Measurements from ENCODE around the gene ARHGEF12. TPM values are rescaled to one million over a fixed set of nuclear protein-coding genes. Genes with fewer than 3 reads are reported as not detected.

ARHGEF12 gene
- total and polyA plus RNA-seq, 10 of the 15 experiments (the other 5 are each of a cell fraction or from before 2014, with no cell fraction given) = 2.7 to 40.8 (median 20.9) TPM

DNA sequence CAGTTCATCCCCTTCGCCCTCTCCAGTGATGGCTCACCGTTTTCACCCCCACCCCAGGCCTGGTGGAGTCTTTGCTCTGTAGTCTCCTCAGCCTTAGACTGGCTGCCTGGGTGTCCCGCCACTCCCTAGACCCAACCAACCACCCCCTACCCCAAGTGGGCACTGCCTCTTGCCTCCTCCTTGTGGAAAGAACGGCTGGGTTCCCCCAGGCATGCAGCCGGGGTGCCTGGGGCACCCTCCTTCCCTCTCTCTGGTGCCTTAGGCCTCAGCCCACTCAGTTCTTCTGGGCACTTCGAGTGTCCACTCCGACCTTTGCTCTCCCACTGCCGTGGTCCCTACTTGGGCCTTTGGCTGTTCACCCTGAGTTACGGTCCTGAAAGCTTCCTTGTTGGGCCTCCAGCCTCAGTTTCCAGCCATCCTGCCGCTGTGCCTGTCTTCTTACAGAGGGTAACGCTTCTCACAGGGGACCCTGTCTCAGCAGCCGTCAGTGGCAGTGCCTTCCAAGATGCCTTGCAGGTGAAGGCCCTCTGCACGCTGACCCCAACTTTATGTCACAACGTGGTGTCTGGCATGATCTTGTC is 178.4 kb downstream of the ARHGEF12 start (continued):
- TF ChIP-seq, protein P1, sequence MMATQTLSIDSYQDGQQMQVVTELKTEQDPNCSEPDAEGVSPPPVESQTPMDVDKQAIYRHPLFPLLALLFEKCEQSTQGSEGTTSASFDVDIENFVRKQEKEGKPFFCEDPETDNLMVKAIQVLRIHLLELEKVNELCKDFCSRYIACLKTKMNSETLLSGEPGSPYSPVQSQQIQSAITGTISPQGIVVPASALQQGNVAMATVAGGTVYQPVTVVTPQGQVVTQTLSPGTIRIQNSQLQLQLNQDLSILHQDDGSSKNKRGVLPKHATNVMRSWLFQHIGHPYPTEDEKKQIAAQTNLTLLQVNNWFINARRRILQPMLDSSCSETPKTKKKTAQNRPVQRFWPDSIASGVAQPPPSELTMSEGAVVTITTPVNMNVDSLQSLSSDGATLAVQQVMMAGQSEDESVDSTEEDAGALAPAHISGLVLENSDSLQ (IDR thresholded peaks at IDR 0.05) = no peak
- TF ChIP-seq TAF1 (IDR thresholded peaks at IDR 0.05; ENCODE audit: borderline replicate concordance, low read depth, low read length) = no peak
- no peak for TF ChIP-seq MEF2A (IDR thresholded peaks at IDR 0.05; ENCODE audit: insufficient read depth, low read depth, low read length)
- no peak for TF ChIP-seq MEF2B (IDR thresholded peaks at IDR 0.05; ENCODE audit: partially characterized antibody, poor library complexity, severe bottlenecking)

DNA sequence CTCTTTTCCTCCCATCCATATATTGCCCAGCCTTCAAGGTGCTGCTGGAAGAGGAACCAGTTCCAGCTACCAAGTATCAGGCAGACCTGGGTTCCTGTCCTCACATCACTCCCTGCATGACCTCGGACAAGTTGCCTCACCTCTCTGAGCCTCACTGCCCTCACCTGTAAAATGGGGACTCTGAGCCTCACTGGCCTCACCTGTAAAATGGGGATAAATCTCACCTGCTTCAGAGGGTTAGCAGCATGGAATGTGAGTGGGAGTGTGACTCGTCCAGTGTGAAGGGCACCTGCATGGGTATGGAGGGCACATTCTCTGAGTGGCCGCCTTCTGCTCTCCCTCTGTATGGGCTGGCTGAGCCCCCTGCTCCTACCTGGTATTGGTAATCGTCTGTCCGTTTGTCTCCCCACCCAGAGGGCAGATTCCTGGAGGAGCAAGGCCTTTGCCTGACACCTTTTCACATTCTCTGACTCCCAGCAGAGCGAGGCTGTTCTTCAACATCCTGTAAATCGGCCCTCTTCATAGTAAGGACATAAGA is 179.0 kb downstream of the ARHGEF12 start:
- TF ChIP-seq SP1 (IDR thresholded peaks at IDR 0.05; ENCODE audit: low read depth, low read length) (no peak), YY1 (IDR thresholded peaks at IDR 0.05; ENCODE audit: low read depth, low read length) (no peak), MYB (IDR thresholded peaks at IDR 0.05; ENCODE audit: borderline replicate concordance, low read depth, low read length) (no peak), IRF4 (IDR thresholded peaks at IDR 0.05; ENCODE audit: low read depth, low read length) (no peak), RAD21 (IDR thresholded peaks at IDR 0.05; ENCODE audit: insufficient read depth, low read depth, low read length) (no peak), GATAD2B (conservative IDR thresholded peaks at IDR 0.05; ENCODE audit: low read depth) (no peak), RFX5 (IDR thresholded peaks at IDR 0.05; ENCODE audit: low read depth, low read length) (no peak), EGR1 (IDR thresholded peaks at IDR 0.05; ENCODE audit: borderline replicate concordance in 1 of 2, low read depth in 2 of 2, low read length in 2 of 2) (no peak), CHD2 (IDR thresholded peaks at IDR 0.05; ENCODE audit: borderline replicate concordance, low read depth, low read length) (no peak)
- TF ChIP-seq, protein P2, sequence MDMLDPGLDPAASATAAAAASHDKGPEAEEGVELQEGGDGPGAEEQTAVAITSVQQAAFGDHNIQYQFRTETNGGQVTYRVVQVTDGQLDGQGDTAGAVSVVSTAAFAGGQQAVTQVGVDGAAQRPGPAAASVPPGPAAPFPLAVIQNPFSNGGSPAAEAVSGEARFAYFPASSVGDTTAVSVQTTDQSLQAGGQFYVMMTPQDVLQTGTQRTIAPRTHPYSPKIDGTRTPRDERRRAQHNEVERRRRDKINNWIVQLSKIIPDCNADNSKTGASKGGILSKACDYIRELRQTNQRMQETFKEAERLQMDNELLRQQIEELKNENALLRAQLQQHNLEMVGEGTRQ (IDR thresholded peaks at IDR 0.05; ENCODE audit: borderline replicate concordance, low read depth, low read length) = no peak
- TF ChIP-seq, protein P3, sequence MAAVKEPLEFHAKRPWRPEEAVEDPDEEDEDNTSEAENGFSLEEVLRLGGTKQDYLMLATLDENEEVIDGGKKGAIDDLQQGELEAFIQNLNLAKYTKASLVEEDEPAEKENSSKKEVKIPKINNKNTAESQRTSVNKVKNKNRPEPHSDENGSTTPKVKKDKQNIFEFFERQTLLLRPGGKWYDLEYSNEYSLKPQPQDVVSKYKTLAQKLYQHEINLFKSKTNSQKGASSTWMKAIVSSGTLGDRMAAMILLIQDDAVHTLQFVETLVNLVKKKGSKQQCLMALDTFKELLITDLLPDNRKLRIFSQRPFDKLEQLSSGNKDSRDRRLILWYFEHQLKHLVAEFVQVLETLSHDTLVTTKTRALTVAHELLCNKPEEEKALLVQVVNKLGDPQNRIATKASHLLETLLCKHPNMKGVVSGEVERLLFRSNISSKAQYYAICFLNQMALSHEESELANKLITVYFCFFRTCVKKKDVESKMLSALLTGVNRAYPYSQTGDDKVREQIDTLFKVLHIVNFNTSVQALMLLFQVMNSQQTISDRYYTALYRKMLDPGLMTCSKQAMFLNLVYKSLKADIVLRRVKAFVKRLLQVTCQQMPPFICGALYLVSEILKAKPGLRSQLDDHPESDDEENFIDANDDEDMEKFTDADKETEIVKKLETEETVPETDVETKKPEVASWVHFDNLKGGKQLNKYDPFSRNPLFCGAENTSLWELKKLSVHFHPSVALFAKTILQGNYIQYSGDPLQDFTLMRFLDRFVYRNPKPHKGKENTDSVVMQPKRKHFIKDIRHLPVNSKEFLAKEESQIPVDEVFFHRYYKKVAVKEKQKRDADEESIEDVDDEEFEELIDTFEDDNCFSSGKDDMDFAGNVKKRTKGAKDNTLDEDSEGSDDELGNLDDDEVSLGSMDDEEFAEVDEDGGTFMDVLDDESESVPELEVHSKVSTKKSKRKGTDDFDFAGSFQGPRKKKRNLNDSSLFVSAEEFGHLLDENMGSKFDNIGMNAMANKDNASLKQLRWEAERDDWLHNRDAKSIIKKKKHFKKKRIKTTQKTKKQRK (IDR thresholded peaks at IDR 0.05; ENCODE audit: low read depth, low read length) = no peak
- Histone ChIP-seq H4K20me1 (ENCODE audit: control insufficient read depth, insufficient read depth) (no peaks in the 10 kb centered on the region; the same call in 1 of the 2 replicates), H3K4me3 (no peak overlapping the region), H3K4me2 (ENCODE audit: control insufficient read depth, insufficient read depth) (no peak overlapping the region), H3K4me1 (ENCODE audit: control insufficient read depth, insufficient read depth, low read length) (no peaks in the 10 kb centered on the region; the same call in 1 of the 2 replicates), H3K27me3 (replicated peaks in 1 of 2; ENCODE audit: control insufficient read depth in 2 of 2, insufficient read depth in 2 of 2, low read length in 1 of 2) (no peaks in the 10 kb centered on the region), H3K27ac (ENCODE audit: control insufficient read depth, insufficient read depth) (no peak overlapping the region), H3K79me2 (ENCODE audit: control insufficient read depth, insufficient read depth, low read length) (no peaks in the 10 kb centered on the region), H3K9ac (ENCODE audit: control insufficient read depth, insufficient read depth, low read length) (no peak overlapping the region), H2AFZ (ENCODE audit: control insufficient read depth, low read depth, low read length) (no peak overlapping the region), H3K9me3 (replicated peaks; ENCODE audit: control insufficient read depth, insufficient read depth, low read length) (no peaks in the 10 kb centered on the region), H3K36me3 (ENCODE audit: control insufficient read depth in 2 of 2, insufficient read depth in 2 of 2, low read length in 1 of 2) (no peaks in the 10 kb centered on the region; a peak in 1 of 4 replicates)
- ChIA-PET CTCF (interaction anchor here (1.4 to 2.4 kb wide), 2 partner anchors 170 kb away, joined by 7 to 10 read pairs; no protein-coding TSS in a partner anchor), RAD21 (ENCODE audit: unreplicated experiment) (no interaction called here), SMC1A (ENCODE audit: uncharacterized antibody, unreplicated experiment) (interaction anchor here (1.3 to 5.1 kb wide), 2 partner anchors 46 to 170 kb away, joined by 3 to 32 read pairs; no protein-coding TSS in a partner anchor), POLR2A (no interaction called here)
- 20% methylated on average over 5 of the region's 7 CpGs for WGBS (ENCODE audit: insufficient coverage, insufficient replicate concordance, low lambda C conversion rate, missing lambda C conversion rate)
- DNase-seq (ENCODE audit: low read depth, low spot score) (no peak), FAIRE-seq (no peak), ATAC-seq (no peak)
- intact Hi-C loops (cut with micrococcal nuclease; ENCODE audit: unreplicated experiment) = no loop called here
- in situ Hi-C loops (cut with MboI) = loop anchor here (10.0 kb wide), 1 partner anchor 170 kb away; no protein-coding TSS in a partner anchor
- BruUV-seq (replicated peaks) = no TSS peak
